Neural progenitor cell (in vitro differentiated cells): Measurements from ENCODE around the gene HMX1. TPM values are rescaled to one million over a fixed set of nuclear protein-coding genes. Genes with fewer than 3 reads are reported as not detected.

ENCODE experiments used
- DNase-seq: peaks from one replicate; pipeline ENCODE4 v3.0.0-alpha.2; 2016; ENCODE audit warnings: low spot score
- H2AFZ ChIP-seq: fragments of 200-600 bp; sonication (generic); replicated peaks from 2 replicates; pipeline ENCODE4 v1.6.1; 2016; ENCODE audit warnings: antibody characterized with exemption
- H3F3A ChIP-seq: fragments of 200-600 bp; sonication (generic); 2 replicates; pipeline ENCODE4 v1.6.1; 2016; ENCODE audit warnings: antibody characterized with exemption, low read depth
- H3K27ac ChIP-seq: fragments of 200-600 bp; sonication (generic); 2 replicates; pipeline ENCODE4 v1.5.1; 2016; ENCODE audit warnings: mild to moderate bottlenecking
- H3K27me3 ChIP-seq: fragments of 200-600 bp; sonication (generic); 2 replicates; pipeline ENCODE4 v1.6.1; 2016; ENCODE audit warnings: mild to moderate bottlenecking, moderate library complexity
- H3K36me3 ChIP-seq: fragments of 200-600 bp; sonication (generic); 2 replicates; pipeline ENCODE4 v1.5.1; 2016
- H3K4me1 ChIP-seq: fragments of 200-600 bp; sonication (generic); 2 replicates; pipeline ENCODE4 v1.6.1; 2016; ENCODE audit warnings: mixed run types
- H3K4me2 ChIP-seq: fragments of 200-600 bp; sonication (generic); 2 replicates; pipeline ENCODE4 v1.6.1; 2016
- H3K4me3 ChIP-seq: fragments of 200-600 bp; sonication (generic); 2 replicates; pipeline ENCODE4 v1.5.1; 2016
- H3K79me2 ChIP-seq: fragments of 200-600 bp; sonication (generic); 2 replicates; pipeline ENCODE4 v1.6.1; 2016; ENCODE audit warnings: low read depth
- H3K9ac ChIP-seq: fragments of 200-600 bp; sonication (generic); 2 replicates; pipeline ENCODE4 v1.6.1; 2016
- H3K9me3 ChIP-seq: fragments of 200-600 bp; sonication (generic); 2 replicates; pipeline ENCODE4 v1.5.1; 2016; ENCODE audit warnings: low read depth
- H4K20me1 ChIP-seq: fragments of 200-600 bp; sonication (generic); 2 replicates; pipeline ENCODE4 v1.6.1; 2016; ENCODE audit warnings: low read depth
- H3K27ac Mint-ChIP-seq: 3 replicates; pipeline ENCODE4 v1.8.0; 2021; ENCODE audit warnings: mixed read lengths
- H3K27me3 Mint-ChIP-seq: 2 replicates; pipeline ENCODE4 v1.8.0; 2022; ENCODE audit warnings: low read depth, mild to moderate bottlenecking, inconsistent platforms, moderate library complexity, mixed read lengths; ENCODE audit not compliant: insufficient read depth
- H3K36me3 Mint-ChIP-seq: 3 replicates; pipeline ENCODE4 v1.8.0; 2021; ENCODE audit warnings: mixed read lengths
- H3K4me1 Mint-ChIP-seq: 3 replicates; pipeline ENCODE4 v1.8.0; 2021; ENCODE audit warnings: mixed read lengths
- H3K4me3 Mint-ChIP-seq: 3 replicates; pipeline ENCODE4 v1.8.0; 2021; ENCODE audit warnings: mild to moderate bottlenecking, moderate library complexity, mixed read lengths
- H3K9me3 Mint-ChIP-seq: 3 replicates; pipeline ENCODE4 v1.8.0; 2020; ENCODE audit warnings: mixed read lengths
- EZH2 ChIP-seq: fragments of 200-600 bp; sonication (generic); IDR thresholded peaks from 2 replicates; pipeline ENCODE4 v1.6.1; 2017; ENCODE audit warnings: antibody characterized with exemption, mild to moderate bottlenecking, moderate library complexity
- EZH2phosphoT487 ChIP-seq: fragments of 200-600 bp; sonication (generic); IDR thresholded peaks from 2 replicates; pipeline ENCODE4 v1.6.1; 2017; ENCODE audit warnings: antibody characterized with exemption
- total RNA-seq: library from RNA; depleted of rRNA; stranded (reverse); fragments of >200 nt; gene quantifications from 2 replicates; pipeline ENCODE4 v1.2.3, GENCODE V29; 2015; ENCODE audit warnings: low replicate concordance
- TF ChIP-seq, protein P1 (sequence below): fragments of 200-600 bp; sonication (generic); IDR thresholded peaks from 2 replicates; pipeline ENCODE4 v1.5.1; 2017; ENCODE audit warnings: antibody characterized with exemption, mild to moderate bottlenecking

The HMX1 gene
- total RNA-seq, 1 donor from 2014 or later: not detected

DNA sequence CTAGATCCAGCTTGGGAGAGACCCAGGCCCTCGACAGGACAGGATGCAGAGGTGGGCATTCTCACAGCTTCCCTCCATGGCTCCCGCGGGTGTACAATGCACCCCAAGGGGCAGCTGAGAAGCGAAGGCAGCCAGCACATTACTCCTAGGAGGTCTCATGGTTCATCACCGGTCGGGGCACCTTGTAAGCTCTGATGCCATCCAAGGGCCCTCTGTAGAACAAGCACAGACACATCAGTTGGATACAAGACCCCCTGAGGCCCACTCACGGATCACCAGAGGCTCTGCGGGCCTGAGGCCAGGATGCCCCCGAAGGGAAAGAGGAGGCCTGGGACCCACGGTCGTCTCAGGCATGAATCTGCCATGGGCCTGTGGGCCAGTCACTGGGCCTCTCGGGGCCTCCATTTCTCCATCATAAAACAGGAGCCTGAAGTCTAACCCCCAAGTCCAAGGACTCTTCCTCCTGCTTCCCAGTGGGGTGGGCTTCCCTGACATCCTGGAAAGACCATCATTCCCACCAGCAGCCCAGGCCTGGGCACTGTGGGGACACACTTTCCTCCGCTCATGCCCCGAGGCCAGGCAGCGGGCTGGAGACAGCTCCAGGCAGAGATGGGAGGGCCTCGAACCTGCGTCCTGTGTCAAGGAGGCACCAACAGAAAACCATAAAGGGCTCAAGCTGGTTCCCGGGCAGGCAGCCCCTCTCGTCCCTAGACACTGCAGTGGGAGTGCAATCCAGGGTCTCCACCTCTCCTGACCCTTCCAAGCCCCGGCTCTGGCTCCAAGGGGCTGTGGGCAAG, 20.1 kb downstream of the HMX1 start:
- Histone ChIP-seq H3K4me2 (no peak overlapping the region), H3K9me3 (no peaks in the 10 kb centered on the region), H3K4me3 (no peak overlapping the region), H3K27me3 (peaks cover 76% of the 10 kb centered on the region), H3K4me1 (peaks cover 10% of the 10 kb centered on the region), H3K9ac (no peak overlapping the region), H3K79me2 (no peaks in the 10 kb centered on the region), H4K20me1 (peaks cover 13% of the 10 kb centered on the region), H3F3A (no peaks in the 10 kb centered on the region), H3K27ac (no peak overlapping the region), H3K36me3 (no peaks in the 10 kb centered on the region), H2AFZ (no peak overlapping the region)
- H3K27me3 Mint-ChIP-seq: peaks cover 54% of the 10 kb centered on the region
- TF ChIP-seq EZH2phosphoT487 (no peak), EZH2 (no peak)
- TF ChIP-seq, protein P1, sequence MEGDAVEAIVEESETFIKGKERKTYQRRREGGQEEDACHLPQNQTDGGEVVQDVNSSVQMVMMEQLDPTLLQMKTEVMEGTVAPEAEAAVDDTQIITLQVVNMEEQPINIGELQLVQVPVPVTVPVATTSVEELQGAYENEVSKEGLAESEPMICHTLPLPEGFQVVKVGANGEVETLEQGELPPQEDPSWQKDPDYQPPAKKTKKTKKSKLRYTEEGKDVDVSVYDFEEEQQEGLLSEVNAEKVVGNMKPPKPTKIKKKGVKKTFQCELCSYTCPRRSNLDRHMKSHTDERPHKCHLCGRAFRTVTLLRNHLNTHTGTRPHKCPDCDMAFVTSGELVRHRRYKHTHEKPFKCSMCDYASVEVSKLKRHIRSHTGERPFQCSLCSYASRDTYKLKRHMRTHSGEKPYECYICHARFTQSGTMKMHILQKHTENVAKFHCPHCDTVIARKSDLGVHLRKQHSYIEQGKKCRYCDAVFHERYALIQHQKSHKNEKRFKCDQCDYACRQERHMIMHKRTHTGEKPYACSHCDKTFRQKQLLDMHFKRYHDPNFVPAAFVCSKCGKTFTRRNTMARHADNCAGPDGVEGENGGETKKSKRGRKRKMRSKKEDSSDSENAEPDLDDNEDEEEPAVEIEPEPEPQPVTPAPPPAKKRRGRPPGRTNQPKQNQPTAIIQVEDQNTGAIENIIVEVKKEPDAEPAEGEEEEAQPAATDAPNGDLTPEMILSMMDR: no peak
- H3K27ac Mint-ChIP-seq: no peak overlapping the region
- H3K9me3 Mint-ChIP-seq: peaks cover 2% of the 10 kb centered on the region
- DNase-seq: no peak
- H3K4me3 Mint-ChIP-seq: no peak overlapping the region
- H3K36me3 Mint-ChIP-seq: no peaks in the 10 kb centered on the region
- H3K4me1 Mint-ChIP-seq: peaks cover 20% of the 10 kb centered on the region

GRCh38 chr4:8850830-8851188, 20.8 kb downstream of the HMX1 start:
- no peak overlapping the region for H2AFZ ChIP-seq
- H3K27ac ChIP-seq: no peak overlapping the region
- peaks cover 7% of the 10 kb centered on the region for H3K4me1 ChIP-seq
- H3K27me3 Mint-ChIP-seq: peaks cover 49% of the 10 kb centered on the region
- H3K4me3 Mint-ChIP-seq: no peak overlapping the region
- no peak overlapping the region for H3K4me2 ChIP-seq
- DNase-seq: no peak
- H3K9me3 ChIP-seq: no peaks in the 10 kb centered on the region
- peaks cover 6% of the 10 kb centered on the region for H4K20me1 ChIP-seq
- H3F3A ChIP-seq: no peaks in the 10 kb centered on the region
- H3K9ac ChIP-seq: no peak overlapping the region
- peaks cover 14% of the 10 kb centered on the region for H3K4me1 Mint-ChIP-seq
- TF ChIP-seq EZH2 (no peak), EZH2phosphoT487 (no peak)
- TF ChIP-seq, protein P1: no peak
- peaks cover 2% of the 10 kb centered on the region for H3K9me3 Mint-ChIP-seq
- H3K79me2 ChIP-seq: no peaks in the 10 kb centered on the region
- H3K27me3 ChIP-seq: peaks cover 69% of the 10 kb centered on the region
- no peak overlapping the region for H3K27ac Mint-ChIP-seq
- no peaks in the 10 kb centered on the region for H3K36me3 ChIP-seq
- H3K4me3 ChIP-seq: no peak overlapping the region
- H3K36me3 Mint-ChIP-seq: no peaks in the 10 kb centered on the region

DNA sequence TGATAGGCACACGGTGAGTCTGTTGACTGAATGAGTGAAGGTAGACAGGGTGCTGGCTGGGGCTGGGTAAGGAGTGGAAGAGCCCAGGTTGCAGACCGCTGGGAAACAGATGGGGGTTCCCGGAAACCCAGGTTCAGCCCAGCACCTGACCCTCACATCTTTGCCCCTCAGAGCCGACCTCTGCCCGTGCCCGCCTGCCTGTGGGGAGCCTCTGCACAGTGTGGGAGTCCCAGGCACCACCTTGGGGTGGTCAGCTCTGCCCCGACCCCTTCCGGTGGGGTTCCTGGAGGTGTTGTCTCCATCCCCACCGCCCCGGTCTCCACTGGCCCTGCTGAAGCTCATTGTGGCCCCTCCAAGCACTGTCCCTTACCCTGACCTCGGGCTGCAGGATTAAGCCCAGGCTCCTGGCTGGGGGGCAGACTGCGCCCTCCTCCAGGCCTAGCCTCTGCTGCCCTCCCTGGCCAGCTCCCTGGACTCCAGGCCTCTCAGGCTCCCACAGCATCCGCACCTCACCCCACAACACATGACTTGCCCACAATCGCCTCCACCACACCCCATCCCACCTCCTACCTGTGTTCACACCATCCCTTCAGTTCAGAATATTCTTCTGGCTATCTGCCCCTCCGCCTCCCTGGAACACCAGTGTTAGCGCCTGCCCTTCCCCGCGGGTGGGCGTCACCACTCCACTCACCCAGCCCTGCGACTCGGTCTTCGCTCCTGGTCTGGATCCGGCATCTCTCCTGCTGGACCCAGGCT, 21.4 kb downstream of the HMX1 start:
- Histone ChIP-seq H2AFZ (no peak overlapping the region), H3K79me2 (no peaks in the 10 kb centered on the region), H3K36me3 (no peaks in the 10 kb centered on the region), H3K4me3 (no peak overlapping the region), H3K27me3 (peaks cover 67% of the 10 kb centered on the region), H3K4me2 (no peak overlapping the region), H3K27ac (no peak overlapping the region), H3K4me1 (peaks cover 1% of the 10 kb centered on the region), H3K9ac (no peak overlapping the region), H4K20me1 (peaks cover under 1% of the 10 kb centered on the region), H3K9me3 (no peaks in the 10 kb centered on the region), H3F3A (no peaks in the 10 kb centered on the region)
- Mint-ChIP-seq H3K27ac (no peak overlapping the region), H3K27me3 (peaks cover 48% of the 10 kb centered on the region), H3K9me3 (peaks cover 2% of the 10 kb centered on the region), H3K4me3 (no peak overlapping the region), H3K4me1 (peaks cover 9% of the 10 kb centered on the region), H3K36me3 (no peaks in the 10 kb centered on the region)
- no peak for DNase-seq
- TF ChIP-seq EZH2 (no peak), EZH2phosphoT487 (no peak)
- TF ChIP-seq, protein P1: no peak
